Measurements from ENCODE around the gene TSPAN2.
"Not testable (repeated sequence)": the region's sequence is repeated elsewhere in the genome, so short reads cannot be mapped to it uniquely, and the experiment has no call there.

GRCh38 chr1:115019549-115019948 lies 69.8 kb downstream of the TSPAN2 start:
- not testable (repeated sequence) for TF ChIP-seq CTCF, POLR2A (IDR thresholded peaks at IDR 0.05)
